Smooth muscle cell of the brain vasculature (primary cell): ENCODE measurements around the gene CADPS.

Source experiments
- DNase-seq: peaks from one replicate; pipeline ENCODE4 v3.0.0-alpha.2; 2012; ENCODE audit warnings: low read depth, low spot score

CADPS gene

DNA sequence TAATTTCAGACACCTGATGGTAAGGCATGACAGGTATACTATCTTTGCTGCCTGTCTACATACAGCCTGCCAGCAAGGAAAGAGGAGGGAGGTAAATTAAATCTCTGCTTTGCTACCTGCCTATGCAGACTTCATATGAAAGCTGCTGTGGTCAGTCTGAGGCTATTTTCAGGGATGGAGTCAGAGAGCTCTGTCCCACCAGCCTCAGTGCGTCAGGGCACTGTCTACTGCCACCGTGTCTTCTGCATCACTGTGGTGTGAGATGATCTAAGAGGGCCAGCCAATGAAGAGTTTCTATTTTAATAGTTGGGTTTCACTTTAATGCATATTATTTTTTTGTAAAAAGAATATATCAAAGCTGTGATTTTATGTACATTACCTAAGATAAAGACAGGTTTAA lies 125.6 kb downstream of the CADPS start:
- DNase-seq = no peak

DNA sequence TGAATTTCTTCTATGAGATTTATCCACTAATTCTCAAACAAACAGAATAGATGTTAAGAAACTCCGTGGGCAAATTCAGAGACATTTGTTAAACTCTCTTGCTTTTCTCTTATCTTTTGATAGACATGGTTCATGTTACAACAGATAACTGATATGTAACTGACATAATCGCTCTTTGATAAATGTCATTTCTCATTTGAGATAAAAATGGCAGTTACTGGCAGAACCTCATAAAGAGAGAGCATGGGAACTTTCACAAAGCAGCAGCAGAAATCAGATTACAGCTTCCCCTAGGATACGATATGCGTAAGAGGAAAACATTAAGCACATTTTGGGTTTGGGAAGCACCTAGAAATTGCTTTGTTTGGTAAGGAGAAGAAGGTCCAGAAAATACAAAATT lies 126.1 kb downstream of the CADPS start:
- no peak for DNase-seq

DNA sequence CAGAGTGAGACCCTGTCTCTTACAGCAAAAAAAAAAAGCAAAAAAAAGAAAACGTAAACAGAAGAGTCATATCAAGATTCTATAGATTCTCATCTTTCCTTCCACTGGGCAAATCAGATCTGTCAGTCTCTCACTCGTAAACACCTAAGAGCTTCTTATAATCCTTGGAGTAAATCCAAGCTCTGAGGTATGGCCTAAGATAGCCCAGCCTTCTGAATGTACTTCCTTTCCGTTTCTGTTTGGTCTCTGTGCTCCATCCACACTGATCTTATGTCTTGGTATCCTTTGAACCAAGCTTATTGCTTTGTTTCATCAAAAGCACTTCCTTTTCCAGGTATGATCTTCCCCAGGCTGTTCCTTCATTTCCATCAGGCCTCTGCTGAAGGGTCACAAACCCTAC lies 137.8 kb downstream of the CADPS start:
- no peak for DNase-seq

DNA sequence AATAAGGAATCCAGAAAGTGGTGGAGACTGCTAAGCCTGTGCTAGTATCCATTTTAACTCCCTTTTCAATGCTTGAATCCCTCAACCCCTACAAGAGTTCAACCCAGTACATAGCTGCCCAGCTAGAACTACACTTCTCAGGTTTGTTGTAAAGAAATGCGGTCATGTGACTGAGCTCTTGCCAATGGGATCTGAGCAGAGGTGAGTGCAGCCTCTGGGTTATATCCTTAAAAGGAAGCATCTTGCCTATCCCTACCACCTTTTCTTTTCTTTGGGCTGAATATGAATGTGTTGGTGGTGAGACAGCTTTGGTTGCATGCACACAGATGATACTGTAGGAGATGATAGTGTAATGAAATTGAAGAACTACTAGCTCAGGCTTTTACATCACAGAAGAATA lies 139.7 kb downstream of the CADPS start:
- DNase-seq = no peak

DNA sequence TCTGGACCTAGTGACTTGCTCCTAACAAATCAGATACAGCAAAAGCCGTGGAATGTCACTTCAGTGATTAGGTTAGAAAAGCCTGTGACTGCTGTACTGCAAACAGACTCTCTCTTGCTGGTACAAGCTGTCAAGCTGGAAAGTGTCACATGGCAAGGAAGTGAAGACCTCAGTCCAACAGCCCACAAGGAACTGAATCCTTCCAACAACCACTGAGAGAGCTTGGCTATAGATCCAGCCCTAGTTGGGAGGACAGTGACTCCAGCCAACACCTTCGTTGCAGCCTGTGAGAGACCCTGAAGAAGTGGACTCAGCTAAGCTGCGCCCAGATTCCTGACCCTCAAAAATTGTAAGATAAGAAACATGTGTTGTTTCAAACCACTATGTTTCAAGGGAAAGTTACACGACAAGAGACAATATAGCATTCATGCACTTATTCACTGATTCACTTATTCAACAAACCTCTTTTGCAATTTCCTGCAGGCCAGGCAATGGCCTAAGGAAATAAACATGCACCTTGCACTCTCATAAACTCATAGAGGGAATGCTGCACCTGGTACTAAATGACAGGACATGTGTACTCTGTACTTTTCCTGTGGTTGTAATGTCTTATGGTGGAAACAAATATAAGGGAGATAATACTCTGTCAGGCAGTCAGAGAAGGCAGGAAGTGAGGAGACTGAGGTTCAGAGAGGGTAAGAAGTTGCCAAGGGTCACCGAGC lies 142.9 kb downstream of the CADPS start:
- no peak for DNase-seq

DNA sequence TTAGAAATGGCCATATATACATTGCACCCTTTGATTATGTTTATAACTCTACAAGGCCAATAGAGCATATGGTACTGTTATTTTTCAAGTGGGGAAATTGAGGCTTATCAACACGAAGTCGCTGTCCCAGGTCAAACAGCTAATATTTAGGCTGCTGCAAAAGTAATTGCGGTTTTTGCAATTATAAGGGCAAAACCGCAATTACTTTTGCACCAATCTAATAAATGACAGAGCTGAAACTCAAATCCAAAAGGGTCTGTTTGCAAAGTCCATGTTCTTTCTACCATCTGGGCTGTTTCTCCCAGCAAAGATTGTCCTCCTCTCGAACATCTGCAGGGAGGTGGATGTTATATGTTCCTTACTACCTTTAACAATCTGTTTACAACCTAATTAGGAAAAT lies 147.2 kb downstream of the CADPS start:
- no peak for DNase-seq

DNA sequence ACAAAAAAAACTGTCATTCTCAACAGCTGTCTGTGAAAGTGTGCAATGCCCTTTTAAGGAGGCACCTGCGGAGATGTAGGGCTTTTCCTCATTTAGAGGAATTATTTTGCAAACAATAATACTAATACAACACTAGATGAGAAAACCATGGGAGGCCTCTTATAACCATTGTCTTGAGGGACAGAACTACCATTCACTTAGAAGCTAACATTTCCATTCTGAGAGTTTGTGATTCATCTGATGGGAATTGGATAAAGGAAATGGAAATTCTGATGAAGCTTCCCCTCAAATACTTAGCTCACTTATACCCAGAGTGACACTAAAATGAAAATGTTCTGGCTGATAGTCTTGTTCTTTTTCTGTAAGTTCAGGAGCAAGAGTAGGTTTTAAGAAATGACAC lies 147.7 kb downstream of the CADPS start:
- no peak for DNase-seq

DNA sequence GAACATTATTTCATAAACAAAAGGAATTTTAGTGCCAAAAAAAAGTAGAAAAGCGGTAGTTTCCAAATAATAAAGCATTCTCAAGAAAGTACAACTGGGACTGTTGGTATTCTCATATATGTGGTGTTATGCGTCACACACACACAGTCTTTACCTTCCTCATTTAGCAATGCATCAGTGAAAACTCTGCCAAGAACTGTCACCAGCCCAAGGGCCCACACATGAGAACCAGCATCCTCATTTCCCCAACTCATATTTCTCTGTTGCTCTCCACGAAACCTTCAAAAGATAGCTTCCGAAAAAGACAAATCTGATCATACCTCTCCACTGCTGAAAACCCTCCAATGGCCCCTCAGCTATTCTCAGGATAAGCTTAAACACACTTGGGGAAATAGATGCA lies 150.7 kb downstream of the CADPS start:
- no peak for DNase-seq

DNA sequence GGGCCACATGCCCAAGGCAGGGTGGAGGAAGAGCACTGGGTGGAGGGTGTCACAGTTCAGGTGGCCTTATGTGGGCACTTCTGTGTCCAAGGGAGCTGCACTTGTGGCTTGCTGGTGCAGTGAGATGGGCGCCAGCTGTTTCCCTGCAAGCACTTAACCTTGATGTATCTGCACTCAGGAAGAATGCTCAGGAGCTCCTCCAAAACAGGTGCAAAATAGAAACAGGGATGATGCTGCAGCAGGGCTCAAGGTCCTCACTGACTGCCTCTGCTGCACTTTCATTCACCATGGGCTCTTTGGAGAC lies 151.3 kb downstream of the CADPS start:
- DNase-seq = no peak

DNA sequence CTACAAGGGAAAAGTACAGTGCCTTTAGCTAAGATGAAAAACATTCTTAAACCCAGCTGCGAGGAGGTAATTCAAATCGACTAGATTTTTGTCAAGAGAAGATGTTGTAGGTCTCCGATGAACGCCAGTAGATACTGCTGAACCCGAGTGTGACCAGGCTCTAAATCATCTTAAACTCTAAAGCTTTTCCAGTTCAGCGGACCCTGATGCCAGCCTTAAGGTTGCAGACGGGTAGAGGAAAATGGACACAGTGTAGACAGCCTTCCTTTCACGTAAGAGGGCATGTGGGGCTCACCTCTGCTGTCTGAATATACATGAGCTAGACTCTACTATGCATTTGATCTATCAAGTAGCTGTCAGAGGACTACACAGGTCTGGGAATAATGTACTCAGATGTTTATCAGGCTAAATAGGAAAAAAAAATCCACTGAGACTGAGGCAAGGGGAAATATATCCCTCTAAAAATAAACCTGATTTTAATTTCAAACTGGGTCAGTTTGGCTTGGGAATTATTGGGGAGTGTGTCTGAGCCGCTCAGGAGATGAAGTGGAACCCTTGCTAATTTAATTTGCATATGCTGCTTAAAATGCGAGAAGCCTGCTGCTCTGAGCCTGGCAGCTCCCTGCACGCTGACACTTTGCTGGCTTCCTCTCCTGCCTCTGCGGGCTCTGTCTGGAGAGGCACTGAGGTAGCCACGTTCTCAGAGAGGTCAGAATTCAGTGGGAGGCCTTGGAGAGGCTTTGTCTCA lies 151.9 kb downstream of the CADPS start:
- no peak for DNase-seq

DNA sequence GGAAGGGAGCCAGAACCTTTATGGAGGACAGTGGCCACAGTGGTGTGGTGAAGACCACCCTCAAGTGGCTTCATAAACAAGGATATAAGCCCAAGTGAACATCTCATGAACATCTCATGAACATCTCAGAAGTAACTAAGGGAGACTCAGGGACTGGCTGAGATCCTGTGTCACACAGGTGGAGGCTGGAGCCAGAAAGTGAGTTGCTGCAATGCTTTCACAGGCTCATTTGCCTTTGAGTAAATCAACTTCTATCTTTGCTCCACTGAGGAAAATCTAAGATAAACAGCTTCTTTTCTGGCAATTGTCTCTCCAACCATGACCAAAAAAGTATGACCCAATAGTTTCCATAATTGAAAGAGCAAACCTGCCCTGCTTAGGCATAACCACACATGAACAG lies 152.9 kb downstream of the CADPS start:
- no peak for DNase-seq

DNA sequence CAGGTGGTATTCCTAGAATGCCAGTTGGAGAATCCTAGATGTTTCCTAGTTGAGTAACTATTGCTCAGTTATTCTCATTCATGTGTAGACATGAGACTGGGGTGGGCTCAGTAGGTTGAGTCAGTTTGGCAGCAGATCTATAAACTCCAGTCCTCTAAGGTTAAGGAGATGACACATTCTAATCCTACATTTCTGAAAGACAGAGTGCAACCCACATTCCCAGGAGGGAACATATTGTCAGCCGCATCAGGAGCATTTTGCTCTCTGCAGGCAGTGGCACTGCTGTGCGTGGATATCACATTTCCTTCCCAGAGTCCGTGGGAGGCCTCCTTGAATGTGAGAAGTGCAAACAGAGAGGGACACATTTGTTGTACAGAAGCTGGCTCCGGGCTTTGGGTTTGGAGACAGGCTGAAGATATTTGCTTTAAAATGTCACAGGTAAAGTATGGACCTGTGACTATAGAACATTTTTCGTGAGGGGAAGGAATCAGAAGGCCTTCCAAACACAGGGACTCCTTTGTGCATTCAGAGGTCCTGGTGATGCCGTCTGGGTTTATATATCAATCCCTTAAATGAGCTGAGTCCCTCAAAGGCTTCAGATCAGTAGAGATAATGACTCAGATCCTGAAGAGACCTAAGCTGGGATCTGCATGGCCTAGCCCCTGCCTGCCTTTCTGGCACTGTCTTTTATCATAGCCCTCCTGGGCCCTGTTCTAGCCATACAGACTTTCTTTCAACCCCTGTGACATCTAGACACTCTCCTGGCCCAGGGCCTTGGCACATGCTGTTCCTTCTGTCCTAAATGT lies 156.5 kb downstream of the CADPS start:
- no peak for DNase-seq

DNA sequence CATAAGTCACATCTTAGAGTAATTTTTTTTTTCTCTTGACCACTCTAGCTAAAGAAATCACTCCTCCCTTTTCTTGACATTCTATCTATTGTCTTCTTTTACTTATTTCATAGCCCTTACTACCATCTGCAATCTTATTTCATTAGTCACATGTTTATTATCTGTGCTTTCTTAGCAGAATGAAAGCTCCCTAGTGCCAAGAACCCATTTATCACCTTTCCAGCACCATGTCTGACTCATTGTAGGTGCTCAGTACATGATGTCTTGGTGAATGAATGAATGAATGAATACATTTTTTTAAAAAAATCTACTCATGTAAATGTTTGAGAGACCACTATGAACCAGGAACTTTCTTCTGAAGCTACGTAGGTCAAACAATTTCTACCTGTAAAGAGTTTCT lies 157.2 kb downstream of the CADPS start:
- no peak for DNase-seq

DNA sequence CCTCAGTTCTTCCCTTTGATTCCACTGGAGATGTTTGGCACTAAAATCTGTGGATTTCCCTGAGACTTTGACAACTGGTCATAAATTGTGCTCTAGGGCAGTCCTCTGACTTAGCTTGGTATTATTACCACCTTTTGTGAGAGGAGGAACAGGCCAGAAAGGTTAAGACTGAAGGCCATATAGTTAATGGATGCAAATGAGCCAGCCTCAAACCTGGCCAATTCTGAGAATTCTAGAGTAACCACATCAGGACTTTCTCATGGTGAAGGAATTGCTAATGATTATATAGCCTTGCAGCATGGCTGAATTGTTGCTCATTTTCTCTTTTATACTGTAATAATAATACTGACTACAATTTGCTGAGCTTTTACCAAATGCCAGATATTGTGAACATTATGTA lies 162.5 kb downstream of the CADPS start:
- no peak for DNase-seq

DNA sequence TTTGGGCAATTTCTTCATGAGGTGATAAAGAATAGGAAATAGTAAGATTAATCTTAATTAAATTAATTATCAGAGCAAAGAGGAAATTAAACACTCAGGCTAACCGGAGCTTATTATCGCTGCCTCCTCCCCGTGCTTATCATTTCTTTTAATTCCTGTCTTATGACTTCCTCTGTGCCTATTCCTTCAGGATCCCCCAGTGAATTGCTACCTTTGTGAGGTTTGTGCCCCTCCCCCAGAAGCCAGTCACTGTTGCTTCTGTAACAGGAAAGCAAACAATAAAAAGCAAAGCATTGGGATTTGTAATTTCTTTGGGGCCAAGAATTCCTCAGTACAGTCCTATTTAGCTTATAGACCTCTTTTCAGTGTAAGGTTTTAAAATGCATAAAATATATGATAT lies 164.5 kb downstream of the CADPS start:
- no peak for DNase-seq

DNA sequence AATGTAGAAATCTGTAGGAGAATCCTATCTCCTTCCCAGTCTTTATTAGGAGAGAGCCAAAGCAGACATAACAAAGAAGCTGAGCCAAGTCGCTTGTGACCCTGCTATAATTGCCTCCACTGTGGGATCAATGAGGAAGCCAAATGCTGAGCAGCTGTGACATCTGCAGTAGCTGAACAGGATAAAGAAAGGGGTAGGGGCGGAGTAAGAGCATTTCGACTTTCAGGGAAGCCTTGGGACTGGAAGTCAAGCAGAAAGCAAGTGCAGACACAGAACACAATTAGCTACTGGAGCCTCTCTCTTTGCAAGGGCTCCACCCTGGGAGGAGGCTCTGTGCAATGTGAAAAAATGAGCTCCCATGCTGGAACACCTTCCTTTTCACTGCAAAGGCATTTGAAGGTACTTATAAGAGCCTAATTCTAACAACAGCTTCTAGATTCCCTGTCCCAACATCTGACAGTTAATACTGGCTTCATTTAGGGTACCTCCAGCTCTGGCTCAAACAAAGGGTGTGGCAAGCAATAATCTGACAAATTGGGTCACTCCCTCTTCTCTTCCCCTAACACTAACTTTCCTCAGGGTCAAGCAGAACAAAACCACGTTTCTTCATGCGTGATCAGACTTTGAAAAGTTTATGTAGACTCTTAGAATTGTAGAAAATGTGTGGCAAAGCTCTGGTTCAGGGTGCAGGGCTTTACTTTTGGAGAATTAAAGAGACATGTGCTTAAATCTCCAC lies 166.4 kb downstream of the CADPS start:
- DNase-seq = no peak

DNA sequence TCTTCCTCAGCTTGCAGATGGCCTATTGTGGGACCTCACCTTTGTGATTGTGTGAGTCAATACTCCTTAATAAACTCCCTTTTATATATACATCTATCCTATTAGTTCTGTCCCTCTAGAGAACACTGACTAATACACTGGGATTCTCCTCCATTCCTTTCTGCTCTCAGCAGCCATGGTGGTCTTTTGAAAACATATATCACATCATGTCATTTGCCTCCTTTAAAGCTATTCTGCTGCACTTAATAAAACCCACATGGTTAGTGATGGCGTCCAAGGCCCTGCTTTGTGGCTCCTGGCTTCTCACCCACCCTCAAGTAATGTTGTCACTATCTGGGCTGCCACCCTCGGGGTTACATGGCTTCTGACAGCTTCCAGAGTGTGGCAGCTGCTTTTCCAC lies 169.5 kb downstream of the CADPS start:
- DNase-seq = no peak

DNA sequence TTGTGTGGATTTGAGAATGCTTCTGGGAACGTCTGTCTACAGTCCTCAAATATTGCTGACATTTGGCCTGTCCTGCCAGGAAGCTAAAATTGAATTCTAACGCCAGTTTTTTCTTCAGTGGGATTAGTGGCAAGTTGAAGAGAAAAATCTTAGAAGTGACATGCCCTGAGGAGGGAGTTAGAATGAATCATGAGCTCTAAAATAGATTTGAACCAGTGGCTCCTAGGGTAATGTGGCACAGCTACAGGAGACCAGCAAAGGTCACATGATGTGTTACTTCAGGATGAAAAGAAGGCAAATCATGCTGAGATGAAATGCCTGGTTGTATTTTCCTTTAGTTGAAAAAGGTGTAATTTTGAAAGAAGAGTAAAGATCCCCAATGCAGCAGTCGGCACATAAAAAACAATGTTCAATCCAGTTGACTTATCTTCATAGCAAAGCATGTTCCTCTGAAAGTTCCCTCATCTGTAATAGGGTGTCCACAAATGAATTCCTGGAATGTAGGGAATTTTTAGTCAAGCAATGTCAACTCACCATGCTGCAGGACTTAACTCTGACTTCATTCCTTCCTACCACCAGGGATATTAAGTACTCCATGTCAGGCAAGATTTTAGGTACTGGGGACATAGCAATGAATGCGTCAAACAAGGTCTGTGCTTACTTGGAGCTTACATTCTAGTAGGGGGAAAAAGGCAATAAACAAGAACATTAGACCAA lies 171.6 kb downstream of the CADPS start:
- no peak for DNase-seq

DNA sequence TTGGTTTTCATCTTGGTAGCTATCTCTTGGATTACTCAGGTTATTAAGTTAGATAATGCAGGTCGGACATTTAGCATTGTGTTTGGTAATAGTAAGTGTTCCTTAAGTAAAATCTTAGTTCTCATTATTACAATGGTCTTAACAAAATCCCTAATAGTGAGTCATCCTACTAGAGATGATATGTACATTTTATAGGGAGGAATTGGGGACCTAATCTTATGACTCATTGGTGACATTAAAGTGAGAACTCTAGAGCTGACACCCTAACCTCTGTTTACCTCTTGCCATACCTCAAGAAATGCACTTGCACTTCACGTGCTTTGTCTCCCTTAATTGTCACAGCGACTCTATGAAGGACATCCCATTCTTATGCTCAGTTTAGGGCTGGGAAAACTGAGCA lies 174.9 kb downstream of the CADPS start:
- no peak for DNase-seq

DNA sequence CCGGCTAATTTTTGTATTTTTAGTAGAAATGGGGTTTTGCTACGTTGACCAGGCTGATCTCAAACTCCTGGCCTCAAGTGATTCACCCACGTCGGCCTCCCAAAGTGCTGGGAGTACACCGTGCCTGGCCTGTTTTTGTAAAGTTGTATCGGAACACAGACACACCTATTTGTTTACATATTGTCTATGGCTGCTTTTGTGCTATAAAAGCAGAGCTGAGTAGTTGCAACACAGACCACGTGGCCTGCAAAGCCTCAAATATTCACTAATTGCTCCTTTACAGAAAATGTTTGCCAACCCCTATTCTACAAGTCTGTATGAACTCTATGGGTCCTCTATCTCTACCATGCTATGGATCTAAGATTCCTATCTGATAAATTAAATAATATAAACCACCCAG lies 175.5 kb downstream of the CADPS start:
- DNase-seq = no peak

DNA sequence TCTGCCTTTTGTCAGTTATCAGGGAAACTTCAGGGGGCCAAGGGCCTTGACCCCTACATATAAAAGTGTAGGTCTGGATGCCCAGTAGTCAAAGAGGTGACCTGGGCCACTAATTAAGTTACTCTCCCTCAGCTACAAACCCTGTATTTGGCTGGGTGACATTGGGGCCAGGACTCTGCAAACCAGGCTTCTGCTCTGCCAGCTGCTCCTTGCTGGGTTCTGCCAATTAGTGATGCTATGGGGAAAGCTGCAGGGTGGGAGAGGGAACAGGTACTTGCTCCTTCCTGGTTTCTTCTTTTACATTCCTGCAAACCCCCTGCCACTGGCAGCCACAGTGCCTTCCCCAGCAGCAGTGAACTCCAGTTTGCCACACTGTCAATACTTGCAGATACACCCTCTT lies 179.2 kb downstream of the CADPS start:
- no peak for DNase-seq

DNA sequence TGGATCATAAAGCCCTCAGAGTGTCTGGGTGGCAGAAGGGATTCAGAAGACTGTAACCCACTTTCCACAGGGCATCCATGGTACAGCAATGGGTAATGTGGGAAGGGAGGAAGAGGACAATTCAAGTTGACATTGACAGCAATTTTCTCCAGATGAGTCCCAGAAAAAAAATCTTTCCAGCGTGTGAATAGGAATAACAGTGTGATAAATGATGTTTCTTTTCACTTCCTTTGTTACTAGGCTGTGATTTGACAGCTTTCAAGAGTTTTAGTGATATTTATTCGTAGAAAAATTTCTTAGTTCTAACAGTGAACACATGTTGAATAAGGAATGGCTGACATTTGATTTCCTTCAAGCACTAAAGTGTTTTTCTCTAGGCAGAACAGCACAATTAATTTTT lies 186.4 kb downstream of the CADPS start:
- DNase-seq = no peak
